HTR-8/SVneo (cell line): ENCODE measurements around the gene TAF3.

Source experiments
- DNase-seq: peaks from one replicate; pipeline ENCODE4 v3.0.0; 2011; ENCODE audit warnings: low spot score, mixed read lengths; ENCODE audit not compliant: insufficient read length
- FAIRE-seq: peaks from 2 replicates; lab custom pipeline; 2011; peaks lifted over from hg19 to GRCh38; lab: Jason Lieb, UNC

TAF3 gene

DNA sequence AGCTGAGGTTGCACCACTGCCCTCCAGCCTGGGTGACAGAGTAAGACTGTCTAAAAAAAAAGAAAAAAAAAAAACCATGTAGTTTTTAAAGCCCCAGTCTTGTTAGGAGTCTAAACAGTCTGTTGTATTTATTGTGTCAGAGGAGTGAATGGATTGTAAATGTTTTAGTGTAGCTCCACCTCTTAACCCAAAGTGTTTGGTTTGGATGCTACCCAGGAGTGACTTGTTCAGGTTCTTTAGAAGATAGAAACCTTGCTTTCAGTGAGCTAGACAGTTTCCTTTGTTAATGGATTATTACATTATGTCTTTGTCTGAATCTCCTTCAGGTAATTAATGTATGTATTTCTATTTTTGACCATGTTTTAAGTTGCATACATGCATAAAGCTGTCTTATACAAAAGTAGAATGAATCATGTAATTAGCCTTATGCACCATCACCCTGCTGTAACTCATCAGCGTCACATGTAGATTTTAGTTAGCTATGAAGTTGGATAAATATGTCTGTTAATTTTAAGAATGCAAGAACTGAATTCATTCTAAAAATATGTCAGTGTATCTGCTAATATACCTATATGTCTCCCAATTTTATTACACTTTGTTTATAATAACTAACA, 97.7 kb downstream of the TAF3 start:
- FAIRE-seq (no peak), DNase-seq (no peak)

DNA sequence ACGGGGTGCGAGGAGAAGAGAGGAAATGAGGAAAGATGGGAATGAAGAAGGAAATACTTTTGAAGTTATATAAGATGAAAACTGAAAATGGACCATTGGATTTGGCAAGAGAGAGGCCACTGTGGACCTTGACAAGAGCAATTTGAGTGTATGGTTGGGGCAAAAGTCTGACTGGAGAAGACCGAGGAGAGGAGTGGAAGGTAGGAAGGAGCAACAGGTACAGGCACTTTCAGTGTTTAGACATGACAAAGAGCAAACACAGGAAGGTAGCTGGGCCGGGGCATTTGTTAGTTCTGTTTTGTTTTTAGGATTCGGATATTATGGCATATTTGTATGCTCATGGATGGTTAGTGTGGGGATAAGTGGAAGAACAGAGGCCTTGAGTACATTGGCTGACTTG, 99.4 kb downstream of the TAF3 start:
- no peak for DNase-seq
- FAIRE-seq: no peak

DNA sequence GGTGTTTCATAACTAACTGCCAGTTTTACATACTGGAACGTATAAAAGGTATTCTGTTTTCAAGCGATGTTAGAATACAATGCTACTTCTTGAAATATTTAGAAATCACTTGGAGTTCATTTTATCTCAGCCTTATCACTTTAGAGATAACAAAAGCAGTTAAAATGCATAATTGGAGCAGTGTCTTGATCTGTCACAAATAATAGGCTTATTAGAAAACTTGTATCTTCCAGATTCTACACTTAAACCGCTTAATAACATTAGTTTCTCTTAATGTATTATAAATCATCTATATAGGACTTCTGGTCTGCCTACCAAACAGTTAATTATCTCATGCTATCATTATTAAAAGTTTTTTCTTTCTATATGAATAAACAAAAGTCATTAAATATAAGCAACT, 104.4 kb downstream of the TAF3 start:
- DNase-seq (no peak), FAIRE-seq (no peak)

DNA sequence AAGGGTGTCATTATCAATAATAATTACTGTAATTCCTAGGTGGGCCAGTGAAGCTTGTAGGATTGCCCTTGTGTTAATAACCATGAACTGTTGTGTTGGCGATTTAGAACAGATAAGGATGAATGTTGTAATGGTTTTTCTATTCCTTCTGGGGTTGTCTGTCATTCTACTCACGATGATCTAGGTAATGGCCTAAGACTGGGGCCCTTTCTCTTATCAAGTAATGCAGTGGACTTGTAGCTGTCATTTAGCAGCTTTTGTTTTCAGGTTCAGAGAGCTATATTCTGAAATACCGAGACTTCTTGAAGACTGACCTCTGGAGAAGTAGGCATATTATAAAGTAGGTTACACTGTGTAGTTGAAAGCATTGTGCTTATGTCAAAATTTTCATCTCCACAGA, 110.2 kb downstream of the TAF3 start:
- DNase-seq (no peak), FAIRE-seq (no peak)

GRCh38 chr10:7932301-7933036, 114.2 kb downstream of the TAF3 start:
- FAIRE-seq (no peak), DNase-seq (no peak)

GRCh38 chr10:7933262-7933661, 115.0 kb downstream of the TAF3 start:
- no peak for FAIRE-seq

GRCh38 chr10:7933757-7934156, 115.5 kb downstream of the TAF3 start:
- DNase-seq (no peak), FAIRE-seq (no peak)

More at GRCh38 chr10:7933262-7933661, 115.0 kb downstream of the TAF3 start:
- DNase-seq: no peak

DNA sequence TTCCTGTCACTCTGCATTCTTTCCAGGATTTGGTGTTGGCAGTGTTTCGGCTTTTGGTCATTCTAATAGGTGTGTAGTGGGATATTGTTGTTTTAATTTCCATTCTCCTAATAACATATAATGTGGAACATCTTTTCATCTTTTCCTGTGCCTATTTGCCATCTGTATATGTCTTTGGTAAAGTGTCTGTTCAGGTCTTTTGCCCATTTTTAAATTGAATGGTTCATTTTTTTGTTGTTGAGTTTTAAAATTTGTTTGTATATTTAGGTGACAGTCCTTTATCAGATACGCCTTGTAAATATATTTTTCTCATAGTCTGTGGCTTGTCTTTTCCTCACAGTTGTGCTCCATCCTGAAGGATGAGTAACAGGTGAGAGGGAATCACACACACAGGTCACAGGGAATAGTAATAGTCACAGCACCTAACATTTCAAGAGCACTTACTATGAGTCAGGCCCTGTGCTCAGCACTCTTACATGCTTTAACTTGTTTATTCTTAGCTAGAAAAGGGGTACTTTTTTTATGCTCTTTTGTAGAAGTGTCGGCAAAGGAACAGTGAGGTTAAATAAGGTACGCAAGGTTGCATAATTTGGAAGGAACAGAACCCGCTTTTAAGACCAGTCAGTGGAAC, 119.1 kb downstream of the TAF3 start:
- DNase-seq (no peak), FAIRE-seq (no peak)

GRCh38 chr10:7941576-7941975, 123.3 kb downstream of the TAF3 start:
- DNase-seq (no peak), FAIRE-seq (no peak)

GRCh38 chr10:7942316-7942715, 124.0 kb downstream of the TAF3 start:
- no peak for DNase-seq
- FAIRE-seq: no peak

GRCh38 chr10:7942859-7943258, 124.6 kb downstream of the TAF3 start:
- FAIRE-seq (no peak), DNase-seq (no peak)

- no peak for FAIRE-seq
- no peak for DNase-seq
These were observed 125.8 kb downstream of the TAF3 start for GRCh38 chr10:7944215-7944480.

DNA sequence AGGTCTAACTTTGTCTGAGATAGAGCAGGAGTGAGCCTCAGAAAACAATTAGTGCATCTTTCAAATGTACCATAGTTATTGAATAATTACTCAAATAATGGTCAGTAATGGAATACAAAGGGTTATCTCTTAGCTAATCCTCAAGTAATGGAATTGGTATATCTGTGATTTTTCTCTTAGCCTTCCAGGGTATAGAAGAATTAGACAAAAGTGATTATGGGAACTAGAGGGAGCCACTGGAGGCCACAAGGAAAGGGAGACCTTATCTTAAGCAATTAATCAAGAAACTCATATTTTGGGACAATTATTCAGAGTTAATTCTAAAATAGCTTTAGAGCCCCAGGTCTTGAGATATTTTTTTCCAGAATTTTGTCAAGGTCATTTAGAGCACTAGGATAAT, 126.2 kb downstream of the TAF3 start:
- FAIRE-seq: no peak
- no peak for DNase-seq

DNA sequence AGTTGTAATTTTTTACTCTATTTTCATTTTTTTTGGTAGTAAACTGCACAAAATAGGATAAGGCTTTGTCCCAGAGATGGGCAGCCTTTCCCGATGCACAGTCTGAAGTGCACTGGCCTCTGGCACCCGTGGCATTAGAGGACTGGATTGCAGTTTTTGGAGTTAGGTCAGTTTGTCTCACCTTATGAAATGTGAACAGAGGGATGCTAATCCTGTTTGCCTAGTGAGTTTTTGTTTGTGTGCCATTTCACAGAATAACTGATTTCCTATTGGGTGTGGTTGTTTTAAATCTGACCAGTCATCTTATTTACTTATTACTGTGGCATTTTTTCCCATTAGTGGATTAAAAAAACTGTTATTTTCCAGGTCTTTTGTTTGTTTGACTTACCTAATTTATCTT, 126.7 kb downstream of the TAF3 start:
- FAIRE-seq: no peak
- DNase-seq: no peak

DNA sequence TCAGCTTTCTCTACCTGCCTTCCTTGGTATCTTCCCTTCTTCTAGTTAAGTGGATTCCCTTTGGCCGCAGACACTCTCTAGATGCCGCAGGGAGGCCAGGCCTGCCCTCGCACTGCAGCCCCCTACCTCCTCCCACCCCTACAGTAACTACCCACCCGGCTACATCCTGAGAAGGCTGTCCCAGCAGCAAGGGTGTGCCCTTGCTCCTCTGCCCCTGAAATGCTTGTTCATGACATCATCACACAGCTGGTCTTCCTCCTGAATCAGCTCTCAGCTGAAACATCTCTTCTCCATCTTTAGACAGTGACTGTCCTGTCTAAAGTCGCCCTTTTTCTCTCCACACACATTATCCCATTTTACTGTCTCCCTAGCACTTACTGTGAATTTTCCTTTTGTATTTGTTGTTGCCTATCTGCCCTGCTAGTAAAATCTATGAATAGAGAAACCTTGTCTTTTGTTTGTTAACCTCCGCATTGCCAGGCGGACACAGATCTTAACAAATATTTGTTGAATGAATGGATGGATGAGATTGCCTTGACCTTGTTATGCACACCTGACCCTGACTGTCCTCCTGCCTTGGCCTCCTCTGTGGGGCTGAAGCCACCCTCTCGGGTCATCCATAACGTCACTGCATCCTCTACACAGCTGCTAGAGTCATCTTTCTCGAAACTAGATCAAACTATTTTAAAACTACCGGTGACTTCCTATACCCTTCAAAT, 127.3 kb downstream of the TAF3 start:
- no peak for DNase-seq
- no peak for FAIRE-seq

- no peak for FAIRE-seq
- DNase-seq: no peak
These were observed 130.2 kb downstream of the TAF3 start for GRCh38 chr10:7948371-7949000.

DNA sequence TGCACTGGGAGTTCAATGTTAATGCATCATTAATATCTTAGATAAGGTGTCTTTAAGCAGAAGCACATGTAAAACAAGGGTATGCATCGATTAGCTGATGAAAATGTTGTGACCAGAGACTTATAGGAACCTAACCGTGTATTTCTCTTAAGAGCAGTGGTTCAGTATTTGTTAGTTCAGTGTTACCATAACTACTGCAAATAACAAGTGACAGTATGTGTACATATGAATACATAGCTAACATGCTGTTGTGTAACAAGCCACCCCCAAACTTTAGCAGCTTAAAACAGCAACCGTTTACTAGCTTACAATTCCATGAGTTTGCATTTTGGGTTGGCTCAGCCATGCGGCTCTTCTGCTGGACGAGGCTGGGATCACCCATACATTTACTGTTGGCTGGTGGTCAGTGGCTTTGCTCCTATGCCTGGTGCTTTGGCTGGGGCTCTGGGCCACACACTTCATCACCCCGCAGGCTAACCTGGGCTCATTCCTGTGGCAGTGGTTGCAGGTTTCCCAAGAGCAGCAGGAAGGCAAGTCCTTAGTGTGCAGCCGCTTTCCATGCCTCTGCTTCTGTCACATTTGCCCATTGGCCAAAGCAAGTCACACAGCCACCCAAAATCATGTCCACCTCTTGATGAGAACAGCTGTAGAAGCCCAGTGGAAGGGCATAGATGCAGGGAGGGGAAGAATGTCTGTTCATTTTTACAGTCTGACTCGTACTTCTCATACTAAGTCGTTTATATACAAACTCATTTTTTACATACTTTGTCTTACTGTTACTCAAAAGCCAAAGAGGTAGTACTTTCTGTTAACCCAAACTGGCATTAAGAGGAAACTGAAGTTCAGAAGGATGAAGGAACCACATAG, 132.9 kb downstream of the TAF3 start:
- FAIRE-seq (no peak), DNase-seq (no peak)

DNA sequence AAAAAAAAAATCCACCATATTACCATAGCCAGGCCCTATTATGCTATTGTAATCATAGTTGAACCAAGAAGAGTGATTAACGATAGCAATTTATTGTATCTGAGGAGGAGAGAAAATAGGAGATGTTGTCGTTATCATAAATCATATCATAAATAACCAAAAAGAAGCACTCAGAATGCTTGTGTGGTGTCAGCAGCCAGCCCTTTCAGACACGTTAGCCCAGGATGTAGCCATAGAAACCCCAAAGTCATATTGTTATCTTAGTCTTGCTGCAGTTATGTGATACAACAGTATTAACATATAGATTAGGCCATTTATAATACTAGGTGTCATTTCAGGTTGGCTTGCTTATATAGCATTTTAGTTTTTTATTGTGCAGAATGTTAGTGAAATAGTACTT, 134.0 kb downstream of the TAF3 start:
- no peak for DNase-seq
- FAIRE-seq: no peak

DNA sequence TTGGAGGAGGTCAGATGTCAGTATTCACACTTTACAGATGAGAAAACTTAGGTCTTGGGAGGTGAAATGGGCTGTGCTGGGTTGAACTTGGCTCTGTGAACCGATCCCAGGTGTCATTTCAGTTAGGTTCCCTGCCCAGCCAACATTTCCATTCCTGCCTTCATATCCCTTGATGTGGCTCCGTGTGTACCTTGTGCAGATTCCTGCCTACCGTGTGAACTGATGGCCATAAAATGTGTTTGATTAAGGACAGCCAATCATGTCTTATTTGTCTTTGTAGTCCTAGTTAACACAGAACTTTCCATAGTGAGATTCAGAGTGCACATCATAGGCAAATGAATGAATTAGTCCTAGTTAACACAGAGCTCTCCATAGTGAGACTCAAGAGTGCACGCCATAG, 135.1 kb downstream of the TAF3 start:
- DNase-seq (no peak), FAIRE-seq (no peak)

DNA sequence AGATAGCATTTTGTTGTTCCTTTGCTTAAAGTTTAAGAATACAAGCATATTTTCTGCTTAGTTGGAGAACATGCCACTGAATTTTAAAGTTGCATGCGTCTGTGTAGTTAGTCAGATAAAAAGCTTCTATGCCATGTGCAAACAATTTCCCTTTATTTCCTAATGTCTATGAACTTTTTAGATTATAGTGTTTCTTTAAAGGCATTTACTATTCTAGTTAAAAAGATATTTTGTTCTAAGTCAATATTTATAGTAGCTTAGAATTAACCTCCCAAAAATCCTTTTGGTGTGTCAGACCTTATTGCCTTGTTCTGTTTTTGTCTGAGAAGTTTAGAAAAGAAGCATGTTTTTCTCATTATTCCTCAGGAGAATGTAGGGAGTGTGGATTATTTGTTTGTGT, 137.1 kb downstream of the TAF3 start:
- DNase-seq (no peak), FAIRE-seq (no peak)
